CD4-positive, alpha-beta memory T cell (primary cell): ENCODE data around the gene FAM170B. TPM values are rescaled to one million over a fixed set of nuclear protein-coding genes. Genes with fewer than 3 reads are reported as not detected.

Source experiments
- CTCF ChIA-PET: fragments of 350-600 bp; sonication (Branson Sonifier 250); formaldehyde crosslinking; loops from one replicate; lab custom pipeline; 2021; ENCODE audit warnings: inconsistent platforms; ENCODE audit not compliant: partially characterized antibody; lab: Charles Lee
- POLR2A ChIA-PET: fragments of 350-600 bp; sonication (Branson Sonifier 250); formaldehyde crosslinking; loops from one replicate; lab custom pipeline; 2021; ENCODE audit not compliant: partially characterized antibody; lab: Charles Lee
- DNase-seq, 5 donors: peaks; one replicate each; pipeline versions ENCODE4 v3.0.0 to v3.0.0-alpha.2; 2020 to 2022; ENCODE audit warnings: mixed read lengths in 1 of 5
- H3K27ac ChIP-seq: one replicate; pipeline ENCODE4 v1.7.0; 2013; ENCODE audit warnings: low read depth, low read length
- H3K27me3 ChIP-seq: 2 replicates; pipeline ENCODE4 v1.7.0; 2013; ENCODE audit warnings: mild to moderate bottlenecking, low read length, moderate library complexity; ENCODE audit not compliant: insufficient read depth
- H3K36me3 ChIP-seq: 2 replicates; pipeline ENCODE4 v1.7.0; 2013; ENCODE audit warnings: mild to moderate bottlenecking, low read length, moderate library complexity; ENCODE audit not compliant: insufficient read depth
- H3K4me1 ChIP-seq: 2 replicates; pipeline ENCODE4 v1.7.0; 2013; ENCODE audit warnings: mild to moderate bottlenecking, low read length, moderate library complexity; ENCODE audit not compliant: insufficient read depth
- H3K4me3 ChIP-seq, 2 donors: one replicate each; pipeline ENCODE4 v1.7.0; 2013; ENCODE audit warnings: low read length in 2 of 2, mild to moderate bottlenecking in 1 of 2
- H3K9me3 ChIP-seq, 2 donors: one replicate each; pipeline ENCODE4 v1.7.0; 2013; ENCODE audit warnings: low read length in 2 of 2, control low read depth in 1 of 2; ENCODE audit not compliant: control insufficient read depth in 1 of 2
- H3K27ac Mint-ChIP-seq, 7 donors: one replicate each; pipeline ENCODE4 v1.8.0; 2020 to 2021; ENCODE audit warnings: mixed read lengths in 7 of 7, mild to moderate bottlenecking in 6 of 7, inconsistent platforms in 3 of 7, moderate library complexity in 3 of 7
- H3K27me3 Mint-ChIP-seq, 2 donors: one replicate each; pipeline ENCODE4 v1.8.0; 2020 to 2021; ENCODE audit warnings: mixed read lengths in 2 of 2
- H3K36me3 Mint-ChIP-seq, 2 donors: one replicate each; pipeline ENCODE4 v1.8.0; 2020 to 2021; ENCODE audit warnings: mixed read lengths in 2 of 2, inconsistent platforms in 1 of 2, mild to moderate bottlenecking in 1 of 2
- H3K4me1 Mint-ChIP-seq, 4 donors: one replicate each; pipeline ENCODE4 v1.8.0; 2020 to 2021; ENCODE audit warnings: mixed read lengths in 4 of 4, mild to moderate bottlenecking in 1 of 4
- H3K4me3 Mint-ChIP-seq, 8 donors: one replicate each; pipeline ENCODE4 v1.8.0; 2020 to 2021; ENCODE audit warnings: mixed read lengths in 8 of 8, mild to moderate bottlenecking in 7 of 8, moderate library complexity in 6 of 8, inconsistent platforms in 3 of 8
- H3K9me3 Mint-ChIP-seq, 8 donors: one replicate each; pipeline ENCODE4 v1.8.0; 2020 to 2021; ENCODE audit warnings: mixed read lengths in 8 of 8, mild to moderate bottlenecking in 5 of 8, inconsistent platforms in 3 of 8, moderate library complexity in 1 of 8
- intact Hi-C: fragments of 100-400 bp; cut with micrococcal nuclease; formaldehyde crosslinking; loops from one replicate; pipeline ENCODE4 v1.15.1; 2023
- polyA plus RNA-seq, 2 donors: library from polyadenylated mRNA; unstranded; fragments of 300-500 nt; fragmentation: Illumina TruSeq; gene quantifications; one replicate each; pipeline ENCODE4 v1.2.3, GENCODE V29; 2021
- total RNA-seq, 2 experiments: library from RNA; stranded (reverse); gene quantifications; one replicate each; pipeline ENCODE4 v1.2.3, GENCODE V29; 2021

FAM170B gene
- total and polyA plus RNA-seq, 4 experiments from 2014 or later: not detected

DNA sequence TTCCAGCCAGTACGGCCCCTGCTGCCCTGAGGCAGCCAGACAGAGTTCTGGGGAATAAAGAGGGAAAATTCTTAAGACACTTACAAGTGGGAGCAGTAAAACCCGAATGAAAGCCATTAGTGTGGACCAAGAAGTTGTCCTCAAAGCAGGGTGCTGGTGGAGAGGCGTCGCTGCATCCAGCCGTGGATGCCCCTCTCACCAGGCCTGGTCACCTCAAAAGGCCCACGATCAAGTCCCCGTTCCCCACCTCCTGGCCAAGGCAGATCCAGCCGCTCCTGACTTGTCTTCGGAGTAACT lies 19.2 kb downstream of the FAM170B start:
- Histone ChIP-seq H3K36me3 (no peaks in the 10 kb centered on the region), H3K27ac (no peak overlapping the region), H3K4me3 (no peak overlapping the region), H3K9me3 (no peaks in the 10 kb centered on the region), H3K27me3 (peaks cover 3% of the 10 kb centered on the region), H3K4me1 (no peaks in the 10 kb centered on the region)
- Mint-ChIP-seq H3K4me1 (peaks cover 0 to 7% (median 4%) of the 10 kb centered on the region in 4 donors), H3K27me3 (peaks cover 13 to 23% of the 10 kb centered on the region in 2 donors), H3K4me3 (peak overlapping the region in 6 of 8 donors; percentile 21 to 64 (median 40)), H3K9me3 (no peaks in the 10 kb centered on the region), H3K36me3 (no peaks in the 10 kb centered on the region), H3K27ac (no peak overlapping the region)
- intact Hi-C loops: no loop called here
- ChIA-PET CTCF (no interaction called here), POLR2A (no interaction called here)
- no peak for DNase-seq

DNA sequence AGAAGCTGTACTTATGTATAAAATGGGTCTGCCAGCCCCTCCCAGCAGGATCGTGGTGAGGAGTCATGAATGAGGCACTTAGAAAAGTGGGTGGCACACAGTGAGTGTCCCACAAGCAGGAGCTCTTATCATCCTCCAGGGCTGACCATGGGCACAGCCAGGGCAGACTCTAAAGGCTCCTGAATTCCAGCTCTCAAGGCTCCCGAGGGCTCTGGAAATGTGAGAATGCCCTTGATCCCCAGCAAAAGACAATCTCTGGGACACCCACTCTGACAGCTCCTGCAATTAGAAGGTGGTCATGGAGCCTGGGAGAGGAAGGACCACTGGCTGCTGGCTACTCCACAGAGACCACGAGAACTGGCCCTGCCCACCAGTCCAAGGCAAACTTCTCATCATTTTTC lies 20.1 kb downstream of the FAM170B start:
- H3K9me3 ChIP-seq: no peaks in the 10 kb centered on the region
- Mint-ChIP-seq H3K9me3 (no peaks in the 10 kb centered on the region), H3K36me3 (no peaks in the 10 kb centered on the region), H3K4me1 (peaks cover 0 to 7% (median 4%) of the 10 kb centered on the region in 4 donors), H3K4me3 (no peak overlapping the region), H3K27ac (no peak overlapping the region), H3K27me3 (peaks cover 16 to 23% of the 10 kb centered on the region in 2 donors)
- peaks cover 3% of the 10 kb centered on the region for H3K27me3 ChIP-seq
- H3K36me3 ChIP-seq: no peaks in the 10 kb centered on the region
- no peak overlapping the region for H3K4me3 ChIP-seq
- intact Hi-C loops: no loop called here
- no peak for DNase-seq
- ChIA-PET POLR2A (no interaction called here), CTCF (interaction anchor here (1.0 to 1.2 kb wide), 3 partner anchors 24 to 295 kb away, joined by 3 to 4 read pairs (median 3); no protein-coding TSS in a partner anchor)
- no peak overlapping the region for H3K27ac ChIP-seq
- H3K4me1 ChIP-seq: no peaks in the 10 kb centered on the region

DNA sequence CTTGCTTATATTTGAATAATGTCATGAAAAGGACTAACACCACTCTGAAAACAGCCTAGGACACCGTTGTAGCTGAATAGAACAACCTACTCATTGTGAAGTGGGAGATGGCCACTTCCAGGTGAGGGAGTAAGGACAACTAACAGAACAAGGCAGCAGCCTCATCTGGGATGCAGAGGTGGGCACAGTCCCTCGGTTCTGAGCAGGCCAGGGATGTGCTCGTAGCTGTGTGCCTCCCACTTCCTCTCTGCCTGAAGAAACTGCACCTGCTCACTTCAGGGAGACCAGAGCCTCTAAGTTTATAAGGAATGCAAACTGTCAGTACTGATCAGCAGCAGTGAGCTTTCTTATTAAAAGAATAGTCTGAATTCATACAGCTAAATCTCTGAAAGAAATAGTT lies 21.0 kb downstream of the FAM170B start:
- Mint-ChIP-seq H3K27me3 (peaks cover 16 to 23% of the 10 kb centered on the region in 2 donors), H3K36me3 (no peaks in the 10 kb centered on the region), H3K4me1 (peaks cover 0 to 7% (median 4%) of the 10 kb centered on the region in 4 donors), H3K4me3 (no peak overlapping the region), H3K27ac (no peak overlapping the region), H3K9me3 (no peaks in the 10 kb centered on the region)
- DNase-seq: no peak
- Histone ChIP-seq H3K36me3 (no peaks in the 10 kb centered on the region), H3K27ac (no peak overlapping the region), H3K9me3 (no peaks in the 10 kb centered on the region), H3K4me1 (no peaks in the 10 kb centered on the region), H3K27me3 (peaks cover 3% of the 10 kb centered on the region), H3K4me3 (no peak overlapping the region)
- POLR2A ChIA-PET: no interaction called here
- intact Hi-C loops: no loop called here
- CTCF ChIA-PET: interaction anchor here (1.1 to 1.2 kb wide), 2 partner anchors 23 to 295 kb away, joined by 3 to 4 read pairs; no protein-coding TSS in a partner anchor

DNA sequence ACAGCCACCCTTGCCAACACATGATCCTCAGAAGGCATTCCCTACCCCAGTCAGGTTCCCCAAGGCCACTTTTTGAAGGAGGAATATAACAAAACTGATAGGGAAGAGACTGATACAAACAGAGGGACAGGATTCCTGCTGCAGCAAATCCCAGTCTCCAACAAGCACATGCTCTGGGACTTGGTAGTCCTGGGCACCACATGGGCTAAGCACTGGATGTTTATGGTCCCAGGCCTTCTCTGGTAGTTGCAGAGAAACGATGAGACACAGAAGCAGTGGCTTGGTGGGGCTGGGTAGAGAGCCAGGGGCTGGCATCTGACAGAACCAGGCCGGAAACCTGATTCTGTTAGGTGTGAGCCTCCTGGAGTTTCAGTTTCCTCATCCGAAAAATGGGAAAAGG lies 21.7 kb downstream of the FAM170B start:
- Mint-ChIP-seq H3K27me3 (peaks cover 16 to 23% of the 10 kb centered on the region in 2 donors), H3K27ac (no peak overlapping the region), H3K4me1 (peaks cover 0 to 7% (median 4%) of the 10 kb centered on the region in 4 donors), H3K9me3 (no peaks in the 10 kb centered on the region), H3K4me3 (no peak overlapping the region), H3K36me3 (no peaks in the 10 kb centered on the region)
- DNase-seq: no peak
- Histone ChIP-seq H3K9me3 (no peaks in the 10 kb centered on the region), H3K27me3 (peaks cover 3% of the 10 kb centered on the region), H3K27ac (no peak overlapping the region), H3K36me3 (no peaks in the 10 kb centered on the region), H3K4me3 (no peak overlapping the region), H3K4me1 (no peaks in the 10 kb centered on the region)
- CTCF ChIA-PET: no interaction called here
- POLR2A ChIA-PET: no interaction called here
- intact Hi-C loops: no loop called here

DNA sequence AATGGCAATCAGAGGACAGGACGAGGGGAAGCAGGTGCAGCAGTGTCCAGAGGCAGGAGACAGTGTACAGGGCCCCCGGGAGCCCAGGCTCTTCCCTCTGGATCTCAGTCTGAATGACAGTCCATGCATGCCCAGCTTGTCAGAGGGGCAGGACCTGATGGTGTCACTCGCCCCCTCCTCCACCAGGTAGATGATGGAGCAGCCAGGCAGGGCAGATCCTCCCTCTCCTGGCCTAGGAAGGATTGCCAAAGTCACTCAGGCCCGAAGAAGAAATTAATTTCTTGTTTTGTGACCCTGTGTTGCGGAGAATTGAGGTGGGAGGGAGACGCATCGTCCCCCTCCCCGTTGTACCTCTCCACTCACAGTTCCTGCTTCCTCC lies 22.5 kb downstream of the FAM170B start:
- Mint-ChIP-seq H3K36me3 (no peaks in the 10 kb centered on the region), H3K27me3 (peaks cover 15 to 23% of the 10 kb centered on the region in 2 donors), H3K4me1 (peaks cover 0 to 5% (median 4%) of the 10 kb centered on the region in 4 donors), H3K4me3 (no peak overlapping the region), H3K27ac (no peak overlapping the region), H3K9me3 (no peaks in the 10 kb centered on the region)
- Histone ChIP-seq H3K27me3 (peaks cover 3% of the 10 kb centered on the region), H3K9me3 (no peaks in the 10 kb centered on the region), H3K4me1 (no peaks in the 10 kb centered on the region), H3K4me3 (no peak overlapping the region), H3K27ac (no peak overlapping the region), H3K36me3 (no peaks in the 10 kb centered on the region)
- ChIA-PET CTCF (no interaction called here), POLR2A (no interaction called here)
- intact Hi-C loops: no loop called here
- DNase-seq: no peak

DNA sequence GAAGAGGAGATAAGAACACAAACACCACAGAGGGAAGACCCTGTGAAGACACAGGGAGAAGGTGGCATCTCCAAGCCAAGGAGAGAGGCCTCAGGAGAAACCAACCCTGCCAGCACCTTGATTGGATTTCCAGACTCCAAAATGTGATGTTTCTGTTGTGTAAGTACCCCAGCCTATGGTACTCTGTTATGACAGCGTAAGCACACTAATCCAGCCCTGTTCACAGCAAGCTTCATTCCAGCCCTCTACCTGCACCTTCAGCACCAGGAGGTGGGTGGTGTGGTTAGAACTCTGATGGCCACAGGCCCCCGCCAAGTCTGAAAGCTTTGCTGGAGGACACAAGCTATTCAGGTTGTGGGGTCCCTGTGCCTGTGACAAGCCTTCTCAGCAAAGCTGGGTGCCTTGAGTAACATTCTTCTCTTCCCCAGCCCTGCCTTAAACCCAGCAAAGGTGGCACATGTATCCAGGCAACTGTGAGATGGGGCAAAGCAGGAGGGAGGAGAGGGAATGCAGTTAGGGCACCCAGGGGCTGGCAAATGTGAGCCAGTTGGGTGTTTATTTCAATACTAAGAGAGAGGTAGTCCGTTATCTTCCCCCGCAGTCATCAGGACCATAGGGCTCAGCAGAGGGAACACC lies 23.0 kb downstream of the FAM170B start:
- Mint-ChIP-seq H3K4me3 (no peak overlapping the region), H3K27me3 (peaks cover 12 to 19% of the 10 kb centered on the region in 2 donors), H3K4me1 (peaks cover 0 to 5% (median 1%) of the 10 kb centered on the region in 4 donors), H3K9me3 (no peaks in the 10 kb centered on the region), H3K36me3 (no peaks in the 10 kb centered on the region), H3K27ac (no peak overlapping the region)
- Histone ChIP-seq H3K4me3 (no peak overlapping the region), H3K27me3 (peaks cover 3% of the 10 kb centered on the region), H3K9me3 (no peaks in the 10 kb centered on the region), H3K4me1 (no peaks in the 10 kb centered on the region), H3K36me3 (no peaks in the 10 kb centered on the region), H3K27ac (no peak overlapping the region)
- ChIA-PET CTCF (no interaction called here), POLR2A (no interaction called here)
- intact Hi-C loops: no loop called here
- DNase-seq: no peak

DNA sequence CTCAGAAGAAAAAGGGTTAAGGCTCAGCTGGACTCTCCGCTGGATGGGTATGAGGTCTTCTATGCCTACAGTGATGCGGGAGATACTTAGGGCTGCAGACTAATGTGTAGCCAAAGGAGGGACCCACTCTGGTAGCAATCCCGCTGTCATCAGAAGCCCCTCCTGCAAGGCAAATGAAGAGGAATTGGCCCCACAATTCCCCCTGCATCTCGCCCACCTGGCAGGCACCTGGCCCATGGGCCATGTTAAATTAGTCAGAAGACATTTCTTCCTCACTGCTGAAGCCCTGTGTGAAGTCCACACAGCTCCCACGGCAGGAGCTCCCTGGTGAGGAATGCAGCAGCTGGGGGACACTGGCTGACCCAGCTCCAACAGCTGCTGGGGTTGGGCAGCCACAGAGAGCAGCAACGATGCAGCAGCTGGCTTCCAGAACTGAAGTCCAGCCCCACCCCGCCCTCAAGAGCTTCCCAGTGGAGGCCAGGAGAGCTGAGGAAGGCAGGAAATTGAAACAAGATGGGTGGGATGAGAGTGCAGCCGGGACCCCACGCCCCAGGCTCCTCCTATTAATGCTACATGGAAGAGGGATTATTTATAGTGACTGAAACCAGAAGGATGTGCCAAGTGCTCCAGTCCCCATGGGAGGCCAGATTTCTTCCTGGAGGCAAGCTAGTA lies 24.0 kb downstream of the FAM170B start:
- H3K27me3 ChIP-seq: peaks cover 3% of the 10 kb centered on the region
- ChIA-PET CTCF (no interaction called here), POLR2A (no interaction called here)
- H3K4me3 ChIP-seq: no peak overlapping the region
- H3K36me3 ChIP-seq: no peaks in the 10 kb centered on the region
- no peaks in the 10 kb centered on the region for H3K4me1 ChIP-seq
- no peaks in the 10 kb centered on the region for H3K36me3 Mint-ChIP-seq
- H3K9me3 ChIP-seq: no peaks in the 10 kb centered on the region
- intact Hi-C loops: no loop called here
- H3K27ac Mint-ChIP-seq: no peak overlapping the region
- no peak for DNase-seq
- H3K27ac ChIP-seq: no peak overlapping the region
- no peaks in the 10 kb centered on the region for H3K9me3 Mint-ChIP-seq
- peaks cover 0 to 4% (median under 1%) of the 10 kb centered on the region in 4 donors for H3K4me1 Mint-ChIP-seq
- H3K4me3 Mint-ChIP-seq: no peak overlapping the region
- H3K27me3 Mint-ChIP-seq: peaks cover 13 to 18% of the 10 kb centered on the region in 2 donors
